ENCODE data around the gene SMYD3. TPM values are rescaled to one million over a fixed set of nuclear protein-coding genes. Genes with fewer than 3 reads are reported as not detected.

Gene SMYD3
- total RNA-seq, 1 experiment from 2014 or later = 25.5 TPM

GRCh38 chr1:246068619-246069509 lies 438.2 kb downstream of the SMYD3 start:
- no peak overlapping the region for H3K14ac ChIP-seq (ENCODE audit: insufficient read depth, low read length)
- WGBS (ENCODE audit: extremely low coverage, insufficient read length, low lambda C conversion rate) = no CpG with 5 or more reads among the region's 7 CpGs
- no peaks in the 10 kb centered on the region for H3K9me3 Mint-ChIP-seq
- no peak overlapping the region for H3T11ph ChIP-seq (ENCODE audit: low read length)
- no peak overlapping the region for H3K9ac ChIP-seq (ENCODE audit: extremely low read depth, insufficient read length, low read length)
- no peak overlapping the region for H4K5ac ChIP-seq (ENCODE audit: insufficient read length, low read depth, low read length)
- H2BK120ac ChIP-seq (ENCODE audit: low read depth, low read length, poor library complexity, severe bottlenecking) = no peak overlapping the region
- TF ChIP-seq, protein P1, sequence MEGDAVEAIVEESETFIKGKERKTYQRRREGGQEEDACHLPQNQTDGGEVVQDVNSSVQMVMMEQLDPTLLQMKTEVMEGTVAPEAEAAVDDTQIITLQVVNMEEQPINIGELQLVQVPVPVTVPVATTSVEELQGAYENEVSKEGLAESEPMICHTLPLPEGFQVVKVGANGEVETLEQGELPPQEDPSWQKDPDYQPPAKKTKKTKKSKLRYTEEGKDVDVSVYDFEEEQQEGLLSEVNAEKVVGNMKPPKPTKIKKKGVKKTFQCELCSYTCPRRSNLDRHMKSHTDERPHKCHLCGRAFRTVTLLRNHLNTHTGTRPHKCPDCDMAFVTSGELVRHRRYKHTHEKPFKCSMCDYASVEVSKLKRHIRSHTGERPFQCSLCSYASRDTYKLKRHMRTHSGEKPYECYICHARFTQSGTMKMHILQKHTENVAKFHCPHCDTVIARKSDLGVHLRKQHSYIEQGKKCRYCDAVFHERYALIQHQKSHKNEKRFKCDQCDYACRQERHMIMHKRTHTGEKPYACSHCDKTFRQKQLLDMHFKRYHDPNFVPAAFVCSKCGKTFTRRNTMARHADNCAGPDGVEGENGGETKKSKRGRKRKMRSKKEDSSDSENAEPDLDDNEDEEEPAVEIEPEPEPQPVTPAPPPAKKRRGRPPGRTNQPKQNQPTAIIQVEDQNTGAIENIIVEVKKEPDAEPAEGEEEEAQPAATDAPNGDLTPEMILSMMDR (conservative IDR thresholded peaks at IDR 0.05) = no peak
- no peak overlapping the region for H3K4me3 Mint-ChIP-seq
- no peaks in the 10 kb centered on the region for H3K9me3 ChIP-seq (ENCODE audit: control insufficient read depth, low read depth, low read length)
- H3K79me1 ChIP-seq (ENCODE audit: insufficient read depth, low read depth, low read length, poor library complexity, severe bottlenecking) = no peaks in the 10 kb centered on the region
- no peak overlapping the region; a peak in 1 of 7 replicates for H3K27ac Mint-ChIP-seq
- no peak overlapping the region for H2BK12ac ChIP-seq (ENCODE audit: insufficient read length, low read depth, low read length)
- no peaks in the 10 kb centered on the region for H3K23me2 ChIP-seq (ENCODE audit: insufficient read length, low read depth, low read length, poor library complexity, severe bottlenecking)
- H4K20me1 ChIP-seq (ENCODE audit: control insufficient read depth, insufficient read depth, insufficient read length) = no peaks in the 10 kb centered on the region
- no peak overlapping the region for H2AFZ ChIP-seq (ENCODE audit: low read length)
- H3K4me1 Mint-ChIP-seq = peaks cover 65 to 72% of the 10 kb centered on the region in 2 experiments
- no peak overlapping the region for H2BK5ac ChIP-seq (ENCODE audit: insufficient read length, low read length)
- no peak overlapping the region for H3K18ac ChIP-seq (ENCODE audit: insufficient read length, low read depth, low read length)
- no peaks in the 10 kb centered on the region for H3K27me3 ChIP-seq (ENCODE audit: insufficient read depth, low read length)
- H3K4me2 ChIP-seq (ENCODE audit: insufficient read depth, insufficient read length, low read length) = no peak overlapping the region
- no peak overlapping the region for H2BK20ac ChIP-seq (ENCODE audit: low read depth, low read length, poor library complexity, severe bottlenecking)
- H4K91ac ChIP-seq (ENCODE audit: insufficient read length, low read depth, low read length) = no peak overlapping the region
- no peak overlapping the region for H3K27ac ChIP-seq (ENCODE audit: insufficient read length, low read depth, low read length)
- no peak for DNase-seq
- no peak overlapping the region for H3K56ac ChIP-seq (ENCODE audit: insufficient read length, low read depth, low read length)
- no peak overlapping the region for H2AK5ac ChIP-seq (ENCODE audit: insufficient read length, low read length)
- peaks cover 7% of the 10 kb centered on the region; the same call in 1 of the 2 replicates for H3K27me3 Mint-ChIP-seq (ENCODE audit: low read depth)
- no peak overlapping the region for H4K8ac ChIP-seq (replicated peaks; ENCODE audit: insufficient read length, low read depth, low read length)
- no peak overlapping the region for H3K23ac ChIP-seq (ENCODE audit: insufficient read length, low read depth, low read length)
- no peaks in the 10 kb centered on the region for H3K36me3 Mint-ChIP-seq (ENCODE audit: insufficient read depth in 1 of 3, low read depth in 3 of 3)
- H3K4me1 ChIP-seq (ENCODE audit: insufficient read depth, low read length) = peaks cover 3% of the 10 kb centered on the region
- H3K79me2 ChIP-seq (ENCODE audit: insufficient read depth, low read length) = no peaks in the 10 kb centered on the region
- no peak overlapping the region for H2BK15ac ChIP-seq (ENCODE audit: low read depth, low read length)
- no peak overlapping the region for H3K4ac ChIP-seq (ENCODE audit: low read depth, low read length)

All from H9 (cell line).